GM21825 (cell line): ENCODE results near the gene AGAP5.
"Not testable (repeated sequence)": the region's sequence is repeated elsewhere in the genome, so short reads cannot be mapped to it uniquely, and the experiment has no call there.

Experiments used
- ATAC-seq: cut with Tn5 transposase; IDR thresholded peaks from one replicate; pipeline ENCODE4 v1.9.1; 2021; ENCODE audit warnings: mild to moderate bottlenecking, moderate library complexity; ENCODE audit not compliant: unreplicated experiment

AGAP5 gene

GRCh38 chr10:73662705-73663104 is 35.2 kb downstream of the AGAP5 start:
- ATAC-seq, result not testable (repeated sequence)

GRCh38 chr10:73655990-73656298 is 42.0 kb downstream of the AGAP5 start, which contains the start of gene SYNPO2L:
SYNPO2L (minus strand) TSS chr10:73656029; CDS start chr10:73655922, 107 bp downstream.
- no peak for ATAC-seq

- ATAC-seq, result no peak
These were observed 42.5 kb downstream of the AGAP5 start for GRCh38 chr10:73655257-73655989.

GRCh38 chr10:73653701-73654100 is 44.2 kb downstream of the AGAP5 start:
- no peak for ATAC-seq

- ATAC-seq, result no peak
These were observed 44.7 kb downstream of the AGAP5 start for GRCh38 chr10:73653195-73653594.

GRCh38 chr10:73650537-73651331 is 47.2 kb downstream of the AGAP5 start:
- peak; percentile 41 for ATAC-seq

- no peak for ATAC-seq
These were observed 47.9 kb downstream of the AGAP5 start for GRCh38 chr10:73649876-73650536.

GRCh38 chr10:73648975-73649829 is 48.7 kb downstream of the AGAP5 start:
- ATAC-seq, result no peak

GRCh38 chr10:73647875-73648651 is 49.8 kb downstream of the AGAP5 start:
- ATAC-seq, result no peak

- ATAC-seq, result no peak
These were observed 50.6 kb downstream of the AGAP5 start for GRCh38 chr10:73647211-73647874.

GRCh38 chr10:73646598-73647041 is 51.3 kb downstream of the AGAP5 start:
- no peak for ATAC-seq

- ATAC-seq, result no peak
These were observed 52.7 kb downstream of the AGAP5 start for GRCh38 chr10:73645251-73645650.

GRCh38 chr10:73644767-73645166 is 53.1 kb downstream of the AGAP5 start:
- ATAC-seq, result no peak

GRCh38 chr10:73644015-73644743 is 53.7 kb downstream of the AGAP5 start:
- ATAC-seq, result no peak

- ATAC-seq, result no peak
These were observed 54.5 kb downstream of the AGAP5 start for GRCh38 chr10:73643362-73643761.

GRCh38 chr10:73641328-73642060 is 56.4 kb downstream of the AGAP5 start, which contains the start of gene MYOZ1:
MYOZ1 (minus strand) TSS chr10:73641474; CDS start chr10:73640017, 1,457 bp downstream.
- no peak for ATAC-seq

- no peak for ATAC-seq
These were observed 58.6 kb downstream of the AGAP5 start for GRCh38 chr10:73639286-73639685.

- ATAC-seq, result no peak
These were observed 62.1 kb downstream of the AGAP5 start for GRCh38 chr10:73635781-73636180.
